Suprapubic skin (tissue), 3 donors: ENCODE results near the gene RCL1.

ENCODE experiments used
- EP300 ChIP-seq: sonication (generic); formaldehyde crosslinking; IDR thresholded peaks from one replicate; pipeline ENCODE4 v1.6.1; 2017; ENCODE audit warnings: antibody characterized with exemption
- POLR2A ChIP-seq, 2 donors: fragments of 450-650 bp; IDR thresholded peaks; one replicate each; pipeline ENCODE4 v1.6.1; 2017; ENCODE audit warnings: antibody characterized with exemption in 2 of 2, mild to moderate bottlenecking in 2 of 2, moderate library complexity in 2 of 2
- TF ChIP-seq, protein P1 (sequence below), 2 donors: fragments of 200-600 bp in 1 of 2; fragments of 450-650 bp in 1 of 2; sonication (generic) in 1 of 2; IDR thresholded peaks; one replicate each; pipeline ENCODE4 v1.5.1; 2016 to 2019; ENCODE audit warnings: antibody characterized with exemption in 2 of 2, mild to moderate bottlenecking in 1 of 2, moderate library complexity in 1 of 2

DNA sequence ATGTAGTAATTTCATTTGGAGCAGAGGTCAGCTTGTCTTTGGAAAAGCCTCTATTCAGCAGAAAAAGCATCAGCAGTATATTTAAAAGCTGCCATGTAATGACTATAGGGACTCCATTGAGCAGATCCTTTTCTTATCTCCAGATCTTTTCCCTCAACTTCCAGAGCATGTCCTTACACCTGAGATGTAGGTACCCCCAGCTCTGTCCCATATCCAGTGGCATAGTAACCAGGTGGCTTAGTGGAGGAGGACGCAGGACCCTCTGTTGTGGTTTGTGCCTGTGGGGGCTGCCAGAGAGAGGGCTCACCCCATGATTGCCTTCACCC lies 61.5 kb downstream of the RCL1 start:
- TF ChIP-seq, protein P1, sequence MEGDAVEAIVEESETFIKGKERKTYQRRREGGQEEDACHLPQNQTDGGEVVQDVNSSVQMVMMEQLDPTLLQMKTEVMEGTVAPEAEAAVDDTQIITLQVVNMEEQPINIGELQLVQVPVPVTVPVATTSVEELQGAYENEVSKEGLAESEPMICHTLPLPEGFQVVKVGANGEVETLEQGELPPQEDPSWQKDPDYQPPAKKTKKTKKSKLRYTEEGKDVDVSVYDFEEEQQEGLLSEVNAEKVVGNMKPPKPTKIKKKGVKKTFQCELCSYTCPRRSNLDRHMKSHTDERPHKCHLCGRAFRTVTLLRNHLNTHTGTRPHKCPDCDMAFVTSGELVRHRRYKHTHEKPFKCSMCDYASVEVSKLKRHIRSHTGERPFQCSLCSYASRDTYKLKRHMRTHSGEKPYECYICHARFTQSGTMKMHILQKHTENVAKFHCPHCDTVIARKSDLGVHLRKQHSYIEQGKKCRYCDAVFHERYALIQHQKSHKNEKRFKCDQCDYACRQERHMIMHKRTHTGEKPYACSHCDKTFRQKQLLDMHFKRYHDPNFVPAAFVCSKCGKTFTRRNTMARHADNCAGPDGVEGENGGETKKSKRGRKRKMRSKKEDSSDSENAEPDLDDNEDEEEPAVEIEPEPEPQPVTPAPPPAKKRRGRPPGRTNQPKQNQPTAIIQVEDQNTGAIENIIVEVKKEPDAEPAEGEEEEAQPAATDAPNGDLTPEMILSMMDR (IDR thresholded peaks at IDR 0.05): no peak
- TF ChIP-seq POLR2A (IDR thresholded peaks at IDR 0.05) (no peak), EP300 (no peak)
